ENCODE results near the gene LDLRAD3.

- TF ChIP-seq GATA2 (IDR thresholded peaks at IDR 0.05; ENCODE audit: low read depth, low read length) (no peak), GATA3 (IDR thresholded peaks at IDR 0.05; ENCODE audit: low read depth, low read length) (no peak)
Measured at GRCh38 chr11:35917676-35918075, 26.2 kb upstream of the LDLRAD3 start.

All from SH-SY5Y (cell line).